Left lung (tissue), 10 donors: ENCODE results near the gene CDC42EP4. TPM values are rescaled to one million over a fixed set of nuclear protein-coding genes. Genes with fewer than 3 reads are reported as not detected.

Experiments used
- ATAC-seq: fragments of 200-7000 bp; cut with Tn5 transposase; one replicate; pipeline ENCODE4 v1.9.1; 2020; ENCODE audit warnings: moderate library complexity
- DNase-seq, 4 donors: peaks; one replicate each; pipeline ENCODE4 v3.0.0-alpha.2; 2013 to 2020
- H3K27ac ChIP-seq, 2 donors: fragments of 200-600 bp; sonication (generic) in 1 of 2; one replicate each; pipeline versions ENCODE4 v1.5.0 to v1.8.0; 2020 to 2021
- H3K27me3 ChIP-seq, 2 donors: fragments of 200-600 bp; sonication (generic) in 1 of 2; one replicate each; pipeline versions ENCODE4 v1.5.0 to v1.8.0; 2020 to 2021
- H3K36me3 ChIP-seq, 2 donors: fragments of 200-600 bp; sonication (generic) in 1 of 2; one replicate each; pipeline versions ENCODE4 v1.5.0 to v1.8.0; 2020 to 2021
- H3K4me1 ChIP-seq, 2 donors: fragments of 200-600 bp; one replicate each; pipeline ENCODE4 v1.8.0; 2021
- H3K4me3 ChIP-seq, 2 donors: fragments of 200-600 bp; sonication (generic) in 1 of 2; one replicate each; pipeline versions ENCODE4 v1.5.0 to v1.8.0; 2020 to 2021; ENCODE audit warnings: mild to moderate bottlenecking in 1 of 2
- H3K9me3 ChIP-seq, 2 donors: fragments of 200-600 bp; sonication (generic) in 1 of 2; one replicate each; pipeline versions ENCODE4 v1.5.0 to v1.8.0; 2020 to 2021
- CTCF ChIP-seq, 2 donors: fragments of 200-600 bp; sonication (generic) in 1 of 2; IDR thresholded peaks; one replicate each; pipeline versions ENCODE4 v1.5.0 to v1.8.0; 2021; ENCODE audit warnings: antibody characterized with exemption in 2 of 2
- intact Hi-C, 2 donors: fragments of 100-400 bp; cut with DNase I; formaldehyde crosslinking; loops; one replicate each; pipeline versions ENCODE4 v1.11.2 to v1.14.2; 2022
- polyA plus RNA-seq, 6 donors: library from polyadenylated mRNA; unstranded; fragments of 120-200 nt; gene quantifications; one replicate each; pipeline ENCODE4 v1.2.1, GENCODE V29; 2013; ENCODE audit not compliant: insufficient read length in 6 of 6
- total RNA-seq, 2 donors: library from RNA; stranded (reverse); fragmentation: NEBNext Ultra II Directional; extraction: Animal tissue kit (Norgen Biotek cat#: 25700); gene quantifications; one replicate each; pipeline ENCODE4 v1.2.1, GENCODE V29; 2021
- donor health status: DM: no; HTN: yes; CAD: no.
- donor health status: DM: no; HTN: no; CAD: no.

The CDC42EP4 gene
- total and polyA plus RNA-seq, 8 donors, result 30.2 to 86.3 (median 67.1) TPM

- DNase-seq (no peak), ATAC-seq (no peak)
- Histone ChIP-seq H3K27me3 (peaks cover 0 to 16% of the 10 kb centered on the region in 2 donors), H3K9me3 (no peaks in the 10 kb centered on the region), H3K27ac (no peak overlapping the region), H3K36me3 (no peaks in the 10 kb centered on the region), H3K4me1 (no peaks in the 10 kb centered on the region), H3K4me3 (no peak overlapping the region)
- intact Hi-C loops, result no loop called here
- no peak for TF ChIP-seq CTCF (IDR thresholded peaks at IDR 0.05)
Observed at GRCh38 chr17:73323409-73324159, 11.8 kb upstream of the CDC42EP4 start.

GRCh38 chr17:73320601-73321264, 8.9 kb upstream of the CDC42EP4 start:
- no peaks in the 10 kb centered on the region for H3K4me1 ChIP-seq
- DNase-seq (no peak), ATAC-seq (no peak)
- H3K4me3 ChIP-seq, result no peak overlapping the region
- intact Hi-C loops, result no loop called here
- H3K27ac ChIP-seq, result no peak overlapping the region
- no peaks in the 10 kb centered on the region for H3K9me3 ChIP-seq
- H3K36me3 ChIP-seq, result no peaks in the 10 kb centered on the region
- H3K27me3 ChIP-seq, result peaks cover 0 to 16% of the 10 kb centered on the region in 2 donors
- no peak for TF ChIP-seq CTCF (IDR thresholded peaks at IDR 0.05)

- Histone ChIP-seq H3K36me3 (no peaks in the 10 kb centered on the region), H3K27me3 (peaks cover 0 to 10% of the 10 kb centered on the region in 2 donors), H3K4me1 (no peaks in the 10 kb centered on the region), H3K9me3 (no peaks in the 10 kb centered on the region), H3K27ac (no peak overlapping the region), H3K4me3 (no peak overlapping the region)
- no peak for ATAC-seq
- TF ChIP-seq CTCF (IDR thresholded peaks at IDR 0.05), result no peak
- intact Hi-C loops, result no loop called here
- no peak for DNase-seq
Observed at GRCh38 chr17:73319766-73320165, 8.0 kb upstream of the CDC42EP4 start.

GRCh38 chr17:73318836-73319235, 7.0 kb upstream of the CDC42EP4 start:
- Histone ChIP-seq H3K4me1 (no peaks in the 10 kb centered on the region), H3K4me3 (no peak overlapping the region), H3K9me3 (no peaks in the 10 kb centered on the region), H3K27ac (no peak overlapping the region), H3K36me3 (no peaks in the 10 kb centered on the region), H3K27me3 (peaks cover 0 to under 1% of the 10 kb centered on the region in 2 donors)
- intact Hi-C loops, result no loop called here
- TF ChIP-seq CTCF (IDR thresholded peaks at IDR 0.05), result no peak
- DNase-seq (no peak), ATAC-seq (peak; percentile 80)

GRCh38 chr17:73318427-73318813, 6.6 kb upstream of the CDC42EP4 start:
- TF ChIP-seq CTCF (IDR thresholded peaks at IDR 0.05), result no peak
- ATAC-seq, result no peak
- no peak overlapping the region for H3K4me3 ChIP-seq
- H3K9me3 ChIP-seq, result no peaks in the 10 kb centered on the region
- no peaks in the 10 kb centered on the region for H3K36me3 ChIP-seq
- no peak overlapping the region for H3K27ac ChIP-seq
- no peaks in the 10 kb centered on the region for H3K27me3 ChIP-seq
- intact Hi-C loops, result no loop called here
- no peak for DNase-seq
- H3K4me1 ChIP-seq, result no peaks in the 10 kb centered on the region
